IMR-90 (cell line): Measurements from ENCODE around the gene LRG1. TPM values are rescaled to one million over a fixed set of nuclear protein-coding genes. Genes with fewer than 3 reads are reported as not detected.

Experiments used
- ATAC-seq: fragments of 200-7000 bp; cut with Tn5 transposase; 2 replicates; pipeline ENCODE4 v1.9.1; 2020; ENCODE audit warnings: low read depth, mild to moderate bottlenecking, moderate library complexity
- BruUV-seq: library from RNA; stranded (reverse); fragments of 400-500 nt; replicated peaks from 2 replicates; lab custom pipeline; 2021; lab: Mats Ljungman, UMichigan
- CTCF ChIA-PET: fragments of 300-600 bp; formaldehyde crosslinking; extraction: SDS; loops from one replicate; lab custom pipeline; 2021; ENCODE audit warnings: antibody characterized with exemption; lab: Yijun Ruan, JAX
- POLR2A ChIA-PET: fragments of 300-600 bp; sonication (Branson Sonifier 250); formaldehyde crosslinking; loops from one replicate; lab custom pipeline; 2022; ENCODE audit warnings: antibody characterized with exemption; ENCODE audit not compliant: unreplicated experiment; lab: Charles Lee
- DNase-seq: peaks from one replicate; pipeline ENCODE4 v3.0.0; 2013
- H2AFZ ChIP-seq: replicated peaks from 2 replicates; pipeline ENCODE3; 2013; ENCODE audit warnings: low read length, mild to moderate bottlenecking; ENCODE audit not compliant: poor library complexity
- H2AK5ac ChIP-seq: 2 replicates; pipeline ENCODE4 v1.6.1; 2013; ENCODE audit warnings: low read depth, low read length, inconsistent platforms
- H2AK9ac ChIP-seq: replicated peaks from 2 replicates; pipeline ENCODE3; 2013; ENCODE audit warnings: mild to moderate bottlenecking, low read depth, low read length, moderate library complexity; ENCODE audit not compliant: poor library complexity
- H2BK120ac ChIP-seq: 2 replicates; pipeline ENCODE4 v1.6.1; 2013; ENCODE audit warnings: low read depth, low read length, inconsistent platforms
- H2BK15ac ChIP-seq: 3 replicates; pipeline ENCODE4 v1.6.1; 2013; ENCODE audit warnings: low read depth, low read length, inconsistent platforms
- H2BK20ac ChIP-seq: 2 replicates; pipeline ENCODE4 v1.6.1; 2013; ENCODE audit warnings: low read depth, mild to moderate bottlenecking, inconsistent platforms, low read length, moderate library complexity
- H2BK5ac ChIP-seq: 2 replicates; pipeline ENCODE4 v1.6.1; 2013; ENCODE audit warnings: mild to moderate bottlenecking, low read depth, low read length, inconsistent platforms; ENCODE audit not compliant: poor library complexity, severe bottlenecking
- H3K14ac ChIP-seq: replicated peaks from 2 replicates; pipeline ENCODE4 v1.6.1; 2013; ENCODE audit warnings: low read depth, low read length, inconsistent platforms
- H3K18ac ChIP-seq: 2 replicates; pipeline ENCODE4 v1.6.1; 2013; ENCODE audit warnings: low read depth, low read length, control low read depth
- H3K23ac ChIP-seq: 2 replicates; pipeline ENCODE4 v1.6.1; 2013; ENCODE audit warnings: low read depth, low read length, inconsistent platforms
- H3K27ac ChIP-seq: 2 replicates; pipeline ENCODE4 v1.5.1; 2013; ENCODE audit warnings: mild to moderate bottlenecking, control low read depth, low read length; ENCODE audit not compliant: insufficient read depth
- H3K27me3 ChIP-seq: 2 replicates; pipeline ENCODE4 v1.6.1; 2013; ENCODE audit warnings: low read length; ENCODE audit not compliant: control insufficient read depth, insufficient read depth
- H3K36me3 ChIP-seq: 2 replicates; pipeline ENCODE4 v1.6.1; 2013; ENCODE audit warnings: low read length, mixed read lengths; ENCODE audit not compliant: control insufficient read depth, insufficient read depth
- H3K4ac ChIP-seq: 2 replicates; pipeline ENCODE4 v1.6.1; 2013; ENCODE audit warnings: low read depth, low read length, inconsistent platforms
- H3K4me1 ChIP-seq: 2 replicates; pipeline ENCODE4 v1.6.1; 2013; ENCODE audit warnings: low read length, mixed read lengths; ENCODE audit not compliant: control insufficient read depth, insufficient read depth
- H3K4me2 ChIP-seq: 2 replicates; pipeline ENCODE4 v1.6.1; 2013; ENCODE audit warnings: low read depth, mild to moderate bottlenecking, control low read depth, low read length, moderate library complexity
- H3K4me3 ChIP-seq: 2 replicates; pipeline ENCODE4 v1.5.1; 2013; ENCODE audit warnings: low read depth, mild to moderate bottlenecking, control low read depth, low read length, moderate library complexity; ENCODE audit not compliant: insufficient read depth
- H3K56ac ChIP-seq: 2 replicates; pipeline ENCODE4 v1.6.1; 2013; ENCODE audit warnings: low read length, inconsistent platforms; ENCODE audit not compliant: insufficient read depth; ENCODE audit errors: extremely low read depth
- H3K79me1 ChIP-seq, 2 experiments: 2 replicates each; pipeline ENCODE4 v1.6.1; 2013; ENCODE audit warnings: low read length in 2 of 2, inconsistent platforms in 1 of 2, low read depth in 1 of 2
- H3K9ac ChIP-seq: 2 replicates; pipeline ENCODE4 v1.6.1; 2013; ENCODE audit warnings: low read depth, low read length, control low read depth
- H3K9me1 ChIP-seq: 2 replicates; pipeline ENCODE4 v1.6.1; 2013; ENCODE audit warnings: low read length, inconsistent platforms; ENCODE audit not compliant: insufficient read depth
- H3K9me3 ChIP-seq: 2 replicates; pipeline ENCODE4 v1.6.1; 2013; ENCODE audit warnings: low read length; ENCODE audit not compliant: control insufficient read depth, insufficient read depth
- H4K20me1 ChIP-seq: 2 replicates; pipeline ENCODE4 v1.6.1; 2013; ENCODE audit warnings: low read length, inconsistent platforms; ENCODE audit not compliant: insufficient read depth
- H4K5ac ChIP-seq: 2 replicates; pipeline ENCODE4 v1.6.1; 2013; ENCODE audit warnings: mild to moderate bottlenecking, low read depth, low read length, control low read depth
- H4K8ac ChIP-seq, 2 experiments: 2 replicates each; pipeline ENCODE4 v1.6.1; 2013; ENCODE audit warnings: low read depth in 2 of 2, low read length in 2 of 2, control low read depth in 1 of 2, inconsistent platforms in 1 of 2
- H4K91ac ChIP-seq: 2 replicates; pipeline ENCODE4 v1.6.1; 2013; ENCODE audit warnings: low read depth, low read length, inconsistent platforms; ENCODE audit not compliant: insufficient read depth
- BHLHE40 ChIP-seq: fragments of 150-350 bp; IDR thresholded peaks from 2 replicates; pipeline ENCODE4 v1.6.1; 2016; ENCODE audit warnings: mild to moderate bottlenecking, low read depth, low read length
- CEBPB ChIP-seq: IDR thresholded peaks from 2 replicates; pipeline ENCODE4 v1.6.1; 2012; ENCODE audit warnings: low read depth, low read length, improper control_type of control experiment
- MAFK ChIP-seq: IDR thresholded peaks from 2 replicates; pipeline ENCODE4 v1.6.1; 2012; ENCODE audit warnings: low read depth, low read length, improper control_type of control experiment
- NFE2L2 ChIP-seq: fragments of 150-350 bp; IDR thresholded peaks from 2 replicates; pipeline ENCODE4 v1.6.1; 2016; ENCODE audit warnings: low read depth, mild to moderate bottlenecking, low read length
- RAD21 ChIP-seq: IDR thresholded peaks from 2 replicates; pipeline ENCODE4 v1.6.1; 2012; ENCODE audit warnings: low read length, improper control_type of control experiment
- WGBS, 2 experiments: methylation state at CpG; one replicate each; pipeline versions ENCODE4 v1.1.5 to v1.1.7; 2013; ENCODE audit warnings: missing lambda C conversion rate in 2 of 2; ENCODE audit not compliant: insufficient read length in 1 of 2; ENCODE audit errors: extremely low coverage in 2 of 2; 5-methylcytosine and 5-hydroxymethylcytosine counted together
- dilution Hi-C: fragments of 300-500 bp; cut with HindIII; formaldehyde crosslinking; loops from one replicate; pipeline ENCODE4 v1.14.3; 2018; ENCODE audit warnings: low sequenced_read_pairs; ENCODE audit not compliant: unreplicated experiment
- in situ Hi-C: fragments of 300-500 bp; cut with MboI; formaldehyde crosslinking; loops from 3 replicates; pipeline ENCODE4 v1.14.3; 2019; ENCODE audit warnings: low sequenced_read_pairs, inconsistent platforms, mixed read lengths
- intact Hi-C: fragments of 100-400 bp; cut with micrococcal nuclease; formaldehyde crosslinking; loops from 2 replicates; pipeline ENCODE4 v1.10.0; 2022
- polyA plus RNA-seq, 3 experiments: library from polyadenylated mRNA; depleted of rRNA; stranded (reverse); fragments of >200 nt; gene quantifications; 2 replicates each; pipeline ENCODE4 v1.2.3, GENCODE V29; 2012; ENCODE audit warnings: low replicate concordance in 1 of 3
- total RNA-seq: library from RNA; depleted of rRNA; stranded (reverse); fragments of >200 nt; gene quantifications from 2 replicates; pipeline ENCODE4 v1.2.3, GENCODE V29; 2012
- TF ChIP-seq, protein P1 (sequence below): conservative IDR thresholded peaks from 2 replicates; pipeline ENCODE4 v1.5.1; 2012; ENCODE audit warnings: mild to moderate bottlenecking, low read depth, low read length, improper control_type of control experiment

LRG1 gene
- total and polyA plus RNA-seq, 2 of the 4 experiments (the other 2 are of a cell fraction): not detected

- no peak for TF ChIP-seq MAFK
These were observed 38.8 kb downstream of the LRG1 start (continued) for GRCh38 chr19:4500841-4501591.

DNA sequence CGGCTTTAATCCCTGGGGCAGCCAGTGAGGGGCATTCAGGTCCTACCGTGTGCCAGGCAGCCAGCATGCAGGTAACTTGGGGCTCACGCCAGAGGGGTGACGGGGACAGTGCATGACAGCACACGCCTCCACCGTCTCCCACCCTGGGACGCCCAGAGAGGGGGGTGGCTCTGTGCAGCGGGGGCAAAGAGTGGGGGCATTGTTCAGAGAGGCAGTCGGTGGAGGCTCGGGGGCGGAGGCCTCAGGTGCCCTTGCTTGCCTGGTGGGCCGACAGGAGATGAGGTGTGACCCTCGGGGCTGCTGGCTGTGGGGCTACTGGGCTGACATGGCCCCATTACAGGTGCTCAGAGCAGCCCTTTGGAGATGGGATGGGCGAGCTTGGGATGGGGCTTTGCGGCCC lies 40.0 kb downstream of the LRG1 start:
- Histone ChIP-seq H2AFZ (no peak overlapping the region), H4K20me1 (no peaks in the 10 kb centered on the region), H3K4me1 (no peaks in the 10 kb centered on the region), H3K27me3 (no peaks in the 10 kb centered on the region), H3K9me1 (no peaks in the 10 kb centered on the region), H2BK120ac (no peak overlapping the region), H3K36me3 (peaks cover 73% of the 10 kb centered on the region), H3K23ac (no peak overlapping the region), H2BK20ac (no peak overlapping the region), H3K18ac (no peak overlapping the region), H3K14ac (no peak overlapping the region), H2AK9ac (no peak overlapping the region), H3K4me2 (no peak overlapping the region), H3K9ac (no peak overlapping the region), H3K79me1 (no peaks in the 10 kb centered on the region; a peak in 1 of 4 replicates), H2BK15ac (no peak overlapping the region), H4K8ac (no peak overlapping the region), H2BK5ac (no peak overlapping the region), H3K4me3 (no peak overlapping the region), H2AK5ac (no peak overlapping the region), H3K27ac (no peak overlapping the region), H3K9me3 (no peaks in the 10 kb centered on the region), H3K4ac (no peak overlapping the region), H3K56ac (no peak overlapping the region), H4K5ac (no peak overlapping the region), H4K91ac (no peak overlapping the region)
- DNase-seq: no peak
- TF ChIP-seq NFE2L2 (no peak), MAFK (no peak), CEBPB (no peak), BHLHE40 (no peak), RAD21 (no peak)
- TF ChIP-seq, protein P1, sequence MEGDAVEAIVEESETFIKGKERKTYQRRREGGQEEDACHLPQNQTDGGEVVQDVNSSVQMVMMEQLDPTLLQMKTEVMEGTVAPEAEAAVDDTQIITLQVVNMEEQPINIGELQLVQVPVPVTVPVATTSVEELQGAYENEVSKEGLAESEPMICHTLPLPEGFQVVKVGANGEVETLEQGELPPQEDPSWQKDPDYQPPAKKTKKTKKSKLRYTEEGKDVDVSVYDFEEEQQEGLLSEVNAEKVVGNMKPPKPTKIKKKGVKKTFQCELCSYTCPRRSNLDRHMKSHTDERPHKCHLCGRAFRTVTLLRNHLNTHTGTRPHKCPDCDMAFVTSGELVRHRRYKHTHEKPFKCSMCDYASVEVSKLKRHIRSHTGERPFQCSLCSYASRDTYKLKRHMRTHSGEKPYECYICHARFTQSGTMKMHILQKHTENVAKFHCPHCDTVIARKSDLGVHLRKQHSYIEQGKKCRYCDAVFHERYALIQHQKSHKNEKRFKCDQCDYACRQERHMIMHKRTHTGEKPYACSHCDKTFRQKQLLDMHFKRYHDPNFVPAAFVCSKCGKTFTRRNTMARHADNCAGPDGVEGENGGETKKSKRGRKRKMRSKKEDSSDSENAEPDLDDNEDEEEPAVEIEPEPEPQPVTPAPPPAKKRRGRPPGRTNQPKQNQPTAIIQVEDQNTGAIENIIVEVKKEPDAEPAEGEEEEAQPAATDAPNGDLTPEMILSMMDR: no peak
- intact Hi-C loops (no loop called here), in situ Hi-C loops (no loop called here), dilution Hi-C loops (no loop called here)
- no peak for ATAC-seq
- ChIA-PET CTCF (no interaction called here), POLR2A (no interaction called here)
- no TSS peak for BruUV-seq
- 87% methylated on average over 11 of the region's 15 CpGs; no CpG with 5 or more reads in 1 of the 2 experiments for whole genome bisulfite sequencing, 2 experiments
